A673 (cell line): ENCODE results near the gene ESX1.

Experiments used
- EZH2 ChIP-seq: fragments of 200-600 bp; sonication (generic); IDR thresholded peaks from 2 replicates; pipeline ENCODE4 v1.6.1; 2017; ENCODE audit warnings: borderline replicate concordance, low read depth, mild to moderate bottlenecking, mixed read lengths, antibody characterized with exemption, low read length; ENCODE audit not compliant: poor library complexity, severe bottlenecking
- TF ChIP-seq, protein P1 (sequence below): fragments of 300-800, 200-600 bp; sonication (generic); conservative IDR thresholded peaks from 2 replicates; pipeline ENCODE4 v1.5.1; 2017; ENCODE audit warnings: low read depth, mild to moderate bottlenecking, antibody characterized with exemption, low read length, moderate library complexity, mixed read lengths

DNA sequence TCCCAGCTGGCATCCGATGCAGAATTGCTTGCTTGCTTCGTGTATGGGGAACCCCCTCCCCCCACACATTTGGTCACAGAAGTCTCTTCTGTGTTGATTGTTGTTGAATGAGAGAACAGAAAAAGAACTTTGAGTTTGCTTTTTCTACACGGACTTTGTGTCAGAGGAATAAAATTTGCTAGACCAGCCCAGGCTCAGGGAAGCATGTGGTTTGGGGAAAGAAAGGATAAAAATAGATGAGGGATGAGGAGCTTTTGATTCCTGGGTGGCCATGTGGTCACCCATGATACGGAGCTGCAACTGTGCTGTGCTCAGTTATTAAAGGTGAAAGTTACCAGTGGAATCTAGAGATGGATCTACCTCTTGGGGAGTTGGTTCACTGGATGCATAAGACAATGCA, 34.2 kb upstream of the ESX1 start:
- TF ChIP-seq, protein P1, sequence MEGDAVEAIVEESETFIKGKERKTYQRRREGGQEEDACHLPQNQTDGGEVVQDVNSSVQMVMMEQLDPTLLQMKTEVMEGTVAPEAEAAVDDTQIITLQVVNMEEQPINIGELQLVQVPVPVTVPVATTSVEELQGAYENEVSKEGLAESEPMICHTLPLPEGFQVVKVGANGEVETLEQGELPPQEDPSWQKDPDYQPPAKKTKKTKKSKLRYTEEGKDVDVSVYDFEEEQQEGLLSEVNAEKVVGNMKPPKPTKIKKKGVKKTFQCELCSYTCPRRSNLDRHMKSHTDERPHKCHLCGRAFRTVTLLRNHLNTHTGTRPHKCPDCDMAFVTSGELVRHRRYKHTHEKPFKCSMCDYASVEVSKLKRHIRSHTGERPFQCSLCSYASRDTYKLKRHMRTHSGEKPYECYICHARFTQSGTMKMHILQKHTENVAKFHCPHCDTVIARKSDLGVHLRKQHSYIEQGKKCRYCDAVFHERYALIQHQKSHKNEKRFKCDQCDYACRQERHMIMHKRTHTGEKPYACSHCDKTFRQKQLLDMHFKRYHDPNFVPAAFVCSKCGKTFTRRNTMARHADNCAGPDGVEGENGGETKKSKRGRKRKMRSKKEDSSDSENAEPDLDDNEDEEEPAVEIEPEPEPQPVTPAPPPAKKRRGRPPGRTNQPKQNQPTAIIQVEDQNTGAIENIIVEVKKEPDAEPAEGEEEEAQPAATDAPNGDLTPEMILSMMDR, result no peak
- TF ChIP-seq EZH2, result no peak
